Inflammatory macrophage treated with lipopolysaccharide for 4 hours (primary cell): ENCODE data around the gene PKIG.
A peak's percentile ranks its signal among the peaks of the same experiment; 100 is the strongest.
"Not testable (repeated sequence)": the region's sequence is repeated elsewhere in the genome, so short reads cannot be mapped to it uniquely, and the experiment has no call there.

ENCODE experiments used
- DNase-seq: peaks from one replicate; pipeline ENCODE4 v3.0.0-alpha.2; 2020

Gene PKIG

DNA sequence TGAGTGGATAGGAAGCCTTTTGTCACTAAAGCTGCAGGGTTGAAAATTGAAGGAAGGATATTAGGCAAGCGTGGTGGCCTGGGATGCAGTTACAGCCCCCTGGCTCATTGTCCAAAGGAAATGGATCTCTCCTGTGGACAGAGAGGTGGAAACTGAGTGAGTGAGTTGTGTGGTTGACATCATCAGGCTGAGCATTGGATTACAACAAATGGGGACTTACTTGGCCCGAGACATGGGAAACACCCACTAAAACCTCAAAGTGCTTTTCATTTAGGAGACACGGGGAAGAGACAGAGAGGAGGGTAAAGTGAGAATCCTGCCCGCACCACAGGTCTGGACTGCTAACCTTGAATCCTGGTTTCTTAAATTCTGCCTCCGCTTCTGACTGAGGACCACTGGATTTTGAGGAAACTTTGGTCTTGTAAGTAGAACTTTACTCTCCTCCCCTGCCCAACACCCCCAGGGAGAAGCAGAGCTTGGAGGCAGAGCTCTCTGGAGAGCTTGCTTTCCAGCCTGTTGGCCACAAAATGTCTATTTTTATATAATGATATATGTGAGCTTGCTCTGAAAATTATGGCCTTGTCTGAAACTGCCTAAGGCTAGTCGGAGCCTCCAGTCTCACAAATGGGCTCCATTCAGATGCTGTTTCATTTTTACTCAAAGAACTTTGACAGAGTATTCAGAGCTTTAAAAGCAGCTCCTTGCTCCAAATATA, at the start of gene PKIG:
Gene PKIG, plus strand, starts transcription at position 269 of the 715 bp plus-strand sequence. CDS start 31,978 bp downstream, outside the sequence.
- peak; percentile 84 for DNase-seq

DNA sequence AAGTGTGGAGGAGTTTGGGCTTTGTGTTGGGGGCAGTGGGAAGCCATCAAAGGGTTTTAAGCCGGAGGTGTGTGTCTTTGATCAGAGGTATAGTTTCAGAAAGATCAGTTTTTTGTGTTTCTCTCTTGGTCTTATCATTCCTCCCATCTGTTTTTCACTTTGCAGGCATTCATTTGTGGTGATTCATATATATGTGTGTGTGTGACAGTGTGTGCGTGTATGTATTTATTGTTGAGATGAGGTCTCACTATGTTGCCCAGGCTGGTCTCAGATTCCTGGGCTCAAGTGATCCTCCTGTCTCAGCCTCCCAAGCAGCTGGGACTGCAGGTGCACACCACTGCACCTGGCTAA, 49.4 kb upstream of the PKIG start:
- no peak for DNase-seq

DNA sequence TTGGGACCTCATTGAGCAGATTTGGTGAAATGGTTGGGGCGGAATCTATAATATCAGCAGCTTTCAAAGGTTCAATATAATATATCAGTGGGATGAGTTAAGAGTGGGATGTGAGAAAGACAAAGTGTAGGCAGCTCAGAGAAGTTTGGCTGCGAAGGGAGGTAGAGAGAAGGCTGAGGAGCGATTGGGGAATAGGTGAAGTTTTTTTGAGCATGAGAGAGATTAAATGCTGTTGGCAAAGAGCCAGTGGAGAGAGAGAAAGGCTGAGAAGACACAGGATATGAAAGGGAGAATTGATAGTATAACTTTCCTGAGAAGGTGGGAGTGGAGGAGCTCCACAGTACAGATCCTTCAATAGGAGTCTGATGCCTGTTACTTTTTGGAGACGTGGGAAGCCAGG, 48.5 kb upstream of the PKIG start:
- DNase-seq = no peak

DNA sequence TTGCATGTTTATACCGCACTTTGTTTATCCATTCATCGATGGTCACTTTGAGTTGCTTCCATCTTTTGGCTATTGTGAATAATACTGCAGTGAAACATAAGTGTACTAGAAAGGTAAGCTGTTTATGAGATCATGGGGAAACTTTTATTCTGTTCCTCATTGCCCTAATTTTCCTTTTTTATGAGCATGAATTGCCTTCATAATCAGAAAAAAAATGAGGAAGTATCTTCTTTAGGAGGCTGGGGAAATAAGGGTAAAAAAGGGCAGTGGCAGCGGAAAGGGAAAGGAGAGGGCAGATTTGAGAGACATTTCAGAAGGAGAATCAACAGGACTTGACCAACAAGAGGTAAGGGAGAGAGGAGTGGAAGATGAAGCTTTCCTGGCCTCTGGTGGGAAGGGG, 46.2 kb upstream of the PKIG start:
- peak; percentile 54 for DNase-seq

DNA sequence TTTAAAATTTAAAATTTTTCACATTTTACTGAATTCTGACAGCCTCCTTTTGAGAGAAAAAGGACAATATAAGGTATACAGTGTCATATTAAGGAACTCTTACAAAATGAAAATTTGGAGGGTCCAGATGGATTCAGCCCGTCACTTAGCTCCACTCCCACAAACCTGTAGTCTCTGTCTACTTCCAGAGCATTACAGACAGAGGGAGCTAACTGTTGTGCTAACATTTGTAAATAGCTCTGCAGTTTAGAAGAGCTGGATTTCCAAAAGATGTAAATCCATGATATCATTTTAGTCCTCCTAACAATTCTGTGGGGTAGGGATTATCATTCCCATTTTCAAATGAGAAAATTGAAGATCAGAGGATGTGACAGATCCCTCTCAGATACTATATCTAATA, 44.4 kb upstream of the PKIG start:
- no peak for DNase-seq

DNA sequence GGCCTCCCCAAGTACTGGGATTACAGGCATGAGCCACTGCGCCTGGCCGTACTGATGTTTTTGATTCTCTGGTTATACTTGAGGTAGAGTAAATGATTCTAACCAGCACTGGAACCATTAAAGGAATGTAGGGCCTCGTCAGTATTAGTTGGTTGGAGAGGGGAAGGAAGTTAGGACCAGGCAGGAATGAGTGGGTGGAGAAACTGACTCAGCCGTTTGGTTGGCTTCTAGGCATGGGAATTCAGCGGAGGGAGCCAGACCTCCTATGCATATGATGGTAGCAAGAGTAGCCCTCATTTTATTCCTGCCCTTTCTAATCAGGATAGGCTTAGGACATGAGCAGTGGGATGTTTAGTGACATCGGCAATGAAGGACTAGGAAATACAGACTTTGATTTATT, 41.5 kb upstream of the PKIG start:
- peak; percentile 60 for DNase-seq

DNA sequence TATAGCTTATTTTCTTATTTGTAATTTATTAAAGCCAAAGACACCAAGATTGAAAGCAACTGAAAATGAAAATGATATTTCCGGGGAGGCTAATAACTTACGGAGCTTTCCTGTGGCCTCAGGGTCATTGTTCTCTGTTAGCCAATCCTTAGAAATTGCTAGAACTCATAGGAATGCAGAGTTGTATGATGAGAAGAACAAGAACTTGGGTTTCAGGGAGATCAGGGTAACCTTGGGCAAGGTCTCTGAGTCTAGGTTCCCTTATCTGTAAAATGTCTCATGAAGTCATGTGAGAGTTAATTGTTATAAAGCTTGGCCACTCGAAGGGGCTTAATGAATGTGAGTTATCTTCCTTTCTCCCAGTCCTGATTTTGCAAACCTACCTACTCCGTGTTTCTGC, 40.4 kb upstream of the PKIG start:
- no peak for DNase-seq

DNA sequence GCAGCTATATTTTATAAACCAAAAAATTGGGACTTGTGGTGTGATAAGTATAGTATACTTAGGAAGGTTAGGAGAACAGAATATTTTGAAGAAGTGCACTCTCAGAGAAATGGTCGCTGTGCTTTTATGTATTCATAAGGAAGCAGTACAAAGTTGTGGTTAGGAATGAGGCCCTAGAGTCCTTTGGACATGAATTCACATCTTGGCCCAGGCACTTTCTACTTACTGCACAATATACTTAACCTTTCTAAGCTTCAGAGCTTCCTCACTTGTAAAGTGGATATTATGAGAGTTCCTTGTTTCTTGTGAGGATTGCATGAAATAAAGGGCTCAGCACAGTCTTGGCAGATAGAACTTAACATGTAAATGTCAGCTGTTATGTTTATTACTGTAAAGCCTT, 39.5 kb upstream of the PKIG start:
- DNase-seq = peak; percentile 7

DNA sequence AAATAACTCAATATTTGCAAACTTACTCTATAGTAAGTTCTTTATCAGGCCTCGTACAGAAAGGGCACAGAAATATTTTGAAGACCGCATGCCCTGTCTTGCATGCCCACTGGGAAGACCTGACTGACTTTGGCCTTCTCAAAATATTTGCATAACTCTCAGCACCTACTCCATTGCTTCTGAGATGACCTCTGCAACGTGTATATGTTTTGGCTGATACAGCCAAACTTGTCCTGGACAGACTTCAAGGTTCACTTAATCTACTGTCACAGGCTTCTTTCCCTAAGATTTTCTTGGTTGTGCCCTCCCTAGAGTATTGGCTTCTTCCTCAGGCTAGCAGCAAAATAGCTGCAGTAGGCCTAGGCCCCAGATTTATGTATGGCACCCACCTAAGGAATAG, 39.0 kb upstream of the PKIG start:
- no peak for DNase-seq

DNA sequence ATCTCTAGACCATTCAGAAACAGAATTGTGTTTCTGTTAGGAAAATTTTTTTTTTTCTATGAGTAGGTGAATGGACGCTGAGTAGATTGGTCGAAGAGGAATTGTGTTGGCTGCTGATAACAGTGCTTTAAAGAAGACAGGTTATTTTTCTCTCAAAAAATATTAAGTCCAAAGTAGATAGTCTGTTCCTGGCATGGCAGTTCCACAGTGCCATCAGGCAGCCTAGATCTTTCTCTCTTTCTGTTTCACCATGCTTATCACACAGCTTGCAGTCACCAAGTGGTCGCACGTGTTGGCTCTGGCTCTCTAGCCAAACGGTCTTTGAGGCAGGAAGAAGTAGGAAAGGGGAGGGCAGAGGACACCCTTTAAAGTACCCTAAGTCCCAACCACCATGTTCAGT, 38.1 kb upstream of the PKIG start:
- DNase-seq = no peak

DNA sequence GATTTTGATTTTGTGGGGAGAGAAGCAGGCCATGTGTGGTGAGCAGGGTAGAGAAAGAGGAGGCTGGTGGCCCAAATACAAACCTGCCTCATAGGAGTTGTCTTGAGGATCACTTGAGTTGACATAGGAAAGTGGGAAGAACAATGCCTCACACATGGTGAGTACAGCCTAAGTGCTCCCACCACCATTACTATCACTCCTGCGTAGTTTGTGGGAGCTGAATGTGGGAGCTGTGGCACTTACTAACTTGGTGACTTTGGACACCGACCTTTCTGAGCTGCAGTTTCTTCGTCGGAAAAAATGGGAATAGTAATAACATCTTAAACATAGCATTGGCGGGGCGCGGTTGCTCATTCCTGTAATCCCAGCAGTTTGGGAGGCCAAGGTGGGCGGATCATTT, 35.0 kb upstream of the PKIG start:
- no peak for DNase-seq

DNA sequence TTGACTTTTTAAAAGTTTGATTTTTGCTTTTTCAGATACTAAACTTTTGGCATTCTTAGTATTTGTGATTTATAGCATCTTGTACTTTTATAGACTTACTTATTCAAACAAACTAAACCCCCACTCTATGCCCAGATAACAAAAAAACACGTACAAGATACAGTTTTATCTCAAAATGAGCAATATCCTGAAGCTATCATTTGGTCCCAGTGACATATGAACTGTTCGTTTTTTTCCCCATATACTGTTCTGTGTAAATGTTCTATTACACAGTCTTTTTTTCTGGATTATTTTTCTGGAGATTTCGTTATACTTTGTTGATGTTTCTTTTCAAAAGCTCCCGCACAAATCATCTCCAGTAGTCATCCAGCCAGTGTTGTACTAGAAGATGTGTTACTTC, 33.3 kb upstream of the PKIG start:
- no peak for DNase-seq

DNA sequence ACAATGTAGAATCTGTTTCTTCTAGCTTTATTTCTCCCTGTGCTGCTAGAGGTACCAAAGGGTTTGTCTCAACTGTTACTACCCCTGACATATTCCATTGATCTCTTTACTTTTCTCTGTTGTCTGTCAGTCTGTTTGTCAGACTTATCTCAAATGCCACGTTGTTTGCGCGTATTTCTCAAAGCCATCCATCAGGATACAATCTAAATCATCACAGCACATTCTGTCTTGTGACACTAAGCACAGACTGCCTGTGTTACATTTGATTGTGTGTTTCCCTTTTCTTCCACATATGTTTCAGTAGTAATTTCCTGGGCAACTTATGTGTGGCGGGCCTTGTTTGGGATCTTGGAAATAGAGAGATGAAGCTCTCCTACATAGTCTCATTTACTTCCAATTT, 30.3 kb upstream of the PKIG start:
- DNase-seq = no peak

DNA sequence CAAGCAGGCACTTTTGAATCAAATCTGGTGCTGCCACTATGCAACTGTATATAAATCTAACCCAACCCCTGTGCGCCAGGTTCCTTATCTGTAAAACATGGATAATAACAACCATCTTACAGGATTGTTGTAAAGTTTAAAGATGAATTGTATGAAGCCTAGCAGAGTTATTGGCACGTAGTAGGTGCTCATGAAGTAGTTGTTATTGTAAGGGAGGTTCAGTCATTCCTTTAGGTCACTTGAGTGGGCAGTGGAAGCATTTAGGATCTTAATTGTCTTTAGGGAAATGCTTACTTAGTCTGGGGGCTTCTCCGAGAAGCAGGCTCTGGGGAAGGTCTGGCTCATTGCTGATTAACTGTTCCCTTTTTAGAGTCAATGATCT, 29.8 kb upstream of the PKIG start:
- DNase-seq = no peak

DNA sequence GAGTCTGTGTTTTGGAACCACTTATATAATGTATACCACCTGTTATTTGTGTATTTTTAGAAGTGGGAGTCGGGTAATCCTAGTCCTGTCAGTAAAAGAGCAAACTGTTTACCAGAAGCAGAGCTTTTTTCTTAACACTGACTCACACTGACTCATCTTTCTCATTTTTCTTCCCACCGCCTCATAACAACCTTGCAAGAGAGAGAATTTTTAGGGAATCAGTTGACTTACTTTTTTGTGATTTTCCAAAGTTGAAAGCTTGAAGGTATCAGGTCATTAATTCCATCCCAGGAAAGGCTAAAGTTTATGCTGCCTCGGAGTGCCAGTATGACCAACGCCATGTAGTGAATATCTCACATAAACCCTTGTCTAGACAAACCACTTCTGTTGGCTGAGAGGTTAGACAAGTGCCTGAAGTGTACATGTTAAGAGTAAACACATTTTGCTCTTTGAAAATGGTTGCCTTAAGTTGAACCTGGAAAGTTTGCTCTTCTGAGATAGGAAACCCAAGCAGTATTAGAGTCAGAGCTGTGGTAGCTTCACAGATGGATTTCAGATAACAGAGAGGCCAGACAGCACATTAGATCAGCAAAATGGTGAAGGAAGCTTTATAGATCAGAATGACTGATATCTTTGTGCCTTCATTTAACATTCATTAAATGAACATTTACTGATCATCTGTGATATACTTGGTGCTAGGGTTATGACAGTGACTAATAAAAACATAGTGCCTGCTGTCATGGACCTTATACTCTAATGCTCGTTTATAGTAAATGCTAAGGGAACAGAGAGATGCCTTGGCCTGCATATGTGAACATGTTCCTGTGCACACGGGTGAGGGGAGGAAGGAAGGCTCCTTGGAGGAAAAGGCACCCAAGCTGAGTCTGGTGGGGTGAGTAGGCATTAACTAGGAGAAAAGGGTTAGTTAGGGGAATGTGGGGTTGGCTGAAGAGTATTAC, 29.1 kb upstream of the PKIG start:
- DNase-seq = no peak

DNA sequence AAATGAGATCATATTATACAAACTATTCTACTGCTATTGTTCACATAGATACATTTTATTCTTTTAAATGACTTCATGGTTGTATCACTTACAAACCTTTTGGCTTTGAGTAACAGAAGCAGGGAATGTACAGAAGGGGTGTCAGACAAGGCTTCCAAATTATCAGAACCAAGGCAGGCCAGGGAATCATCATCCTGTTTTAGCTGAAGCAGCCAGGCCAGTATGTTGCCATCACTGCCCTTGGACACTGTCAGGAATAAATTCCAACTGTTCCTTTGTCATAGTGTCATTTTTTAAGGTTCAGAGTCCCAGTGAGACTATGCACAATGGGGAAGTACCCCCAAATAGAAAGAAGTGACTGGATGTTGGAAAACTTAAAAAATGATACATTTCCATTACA, 23.1 kb upstream of the PKIG start:
- DNase-seq = no peak

DNA sequence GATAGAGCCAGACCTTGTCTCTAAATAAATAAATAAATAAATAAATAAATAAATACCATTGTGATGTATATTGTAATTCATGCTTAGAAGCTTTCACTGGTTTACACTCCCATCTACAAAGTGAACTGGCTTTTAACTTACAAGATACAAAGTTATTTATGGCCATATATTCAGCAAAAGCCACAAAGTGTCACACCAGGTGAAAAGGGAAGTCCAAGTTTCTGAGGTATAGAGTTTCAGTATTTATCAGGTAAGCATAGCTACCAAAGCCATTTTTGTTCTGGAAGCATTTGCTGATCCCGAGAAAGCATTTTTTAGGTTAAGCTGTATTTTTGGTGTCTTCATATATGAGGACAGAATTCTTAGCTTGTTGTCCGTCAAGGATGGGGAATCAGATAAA, 22.1 kb upstream of the PKIG start:
- DNase-seq = no peak

DNA sequence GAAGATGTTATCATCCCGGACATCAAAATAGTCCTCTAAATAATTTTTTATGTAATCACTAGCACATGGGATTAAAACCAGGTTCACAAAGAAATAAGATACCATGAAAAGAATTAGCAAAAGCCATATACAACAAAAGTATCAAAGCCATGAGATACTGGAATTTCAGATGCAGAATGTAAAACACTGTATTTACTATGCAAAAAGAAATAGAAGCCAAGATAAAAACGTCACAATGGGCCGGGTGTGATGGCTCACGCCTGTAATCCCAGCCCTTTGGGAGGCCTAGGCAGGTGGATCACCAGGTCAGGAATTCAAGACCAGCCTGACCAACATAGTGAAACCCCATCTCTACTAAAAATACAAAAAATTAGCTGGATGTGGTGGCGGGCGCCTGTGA, 21.6 kb upstream of the PKIG start:
- not testable (repeated sequence) for DNase-seq

DNA sequence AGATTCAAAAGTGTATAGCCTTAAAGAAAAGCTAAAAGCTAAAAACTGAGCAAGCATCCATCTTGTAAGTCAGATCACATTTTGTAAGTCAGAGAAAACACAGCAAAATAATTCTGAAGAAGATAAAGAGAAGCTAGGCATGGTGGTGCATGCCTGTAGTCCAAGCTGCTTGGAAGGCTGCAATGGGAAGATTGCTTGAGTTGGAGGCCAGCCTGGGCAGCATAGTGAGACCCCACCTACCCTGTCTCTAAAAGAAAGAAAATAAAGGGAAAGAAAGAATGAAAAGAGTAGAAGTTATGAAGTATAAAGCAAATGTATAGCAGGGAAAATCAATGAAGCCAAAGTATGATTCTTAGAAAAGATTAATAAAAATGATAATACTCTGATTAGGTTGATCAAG, 20.5 kb upstream of the PKIG start:
- no peak for DNase-seq

DNA sequence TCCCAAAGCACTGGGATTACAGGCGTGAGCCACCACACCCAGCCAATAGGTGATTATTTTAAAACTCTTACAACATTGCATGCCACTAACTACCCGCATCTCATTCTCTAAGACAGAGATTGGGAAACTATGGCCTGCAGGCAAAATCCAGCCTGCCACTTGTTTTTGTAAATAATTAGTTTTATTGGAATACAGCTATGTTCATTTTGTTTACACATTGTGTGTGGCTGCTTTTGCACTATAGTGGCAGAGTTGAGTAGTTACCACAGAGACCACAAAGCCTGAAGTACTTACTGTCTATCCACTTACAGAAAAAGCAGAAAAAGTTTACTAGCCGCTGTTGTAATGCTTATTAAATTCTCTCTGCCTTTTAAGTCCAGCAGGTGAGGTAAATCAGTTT, 16.4 kb upstream of the PKIG start:
- no peak for DNase-seq

DNA sequence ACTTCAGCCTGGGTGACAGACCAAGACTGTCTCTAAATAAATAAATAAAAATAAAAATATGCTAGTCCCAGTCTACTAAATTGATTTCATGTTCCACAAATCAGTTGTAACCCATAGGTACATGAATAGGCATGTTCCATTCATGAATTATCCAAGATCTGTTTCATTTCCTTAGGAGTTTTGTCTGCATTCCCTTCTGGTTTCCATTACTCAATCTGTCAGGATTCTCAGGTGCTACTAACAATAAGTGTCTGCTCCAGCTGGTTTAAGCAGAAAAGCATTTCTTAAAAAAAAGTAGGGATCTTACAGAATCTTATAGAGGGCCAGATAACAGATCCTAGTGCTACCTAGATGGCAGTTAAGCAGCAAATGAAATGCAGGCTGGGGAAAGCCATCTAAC, 15.6 kb upstream of the PKIG start:
- DNase-seq = no peak

DNA sequence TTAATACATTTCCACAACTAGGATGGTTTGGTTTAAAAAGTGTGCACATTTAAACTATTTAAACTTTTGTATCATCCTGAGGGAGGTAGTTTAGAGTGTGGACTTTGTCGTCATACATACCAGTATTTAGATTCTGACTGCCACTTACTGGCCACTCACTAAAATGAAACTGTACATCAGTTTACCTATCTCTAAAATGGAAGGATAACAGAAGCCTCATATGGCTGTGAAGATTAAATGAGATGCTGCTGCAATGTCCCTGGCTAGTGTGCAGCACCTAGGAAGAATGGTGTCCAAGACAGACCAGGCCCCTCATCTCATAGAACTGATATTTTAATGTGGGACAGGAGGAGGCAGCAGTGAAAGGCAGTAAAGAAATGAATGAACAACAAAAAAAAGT, 12.0 kb upstream of the PKIG start:
- DNase-seq = no peak

DNA sequence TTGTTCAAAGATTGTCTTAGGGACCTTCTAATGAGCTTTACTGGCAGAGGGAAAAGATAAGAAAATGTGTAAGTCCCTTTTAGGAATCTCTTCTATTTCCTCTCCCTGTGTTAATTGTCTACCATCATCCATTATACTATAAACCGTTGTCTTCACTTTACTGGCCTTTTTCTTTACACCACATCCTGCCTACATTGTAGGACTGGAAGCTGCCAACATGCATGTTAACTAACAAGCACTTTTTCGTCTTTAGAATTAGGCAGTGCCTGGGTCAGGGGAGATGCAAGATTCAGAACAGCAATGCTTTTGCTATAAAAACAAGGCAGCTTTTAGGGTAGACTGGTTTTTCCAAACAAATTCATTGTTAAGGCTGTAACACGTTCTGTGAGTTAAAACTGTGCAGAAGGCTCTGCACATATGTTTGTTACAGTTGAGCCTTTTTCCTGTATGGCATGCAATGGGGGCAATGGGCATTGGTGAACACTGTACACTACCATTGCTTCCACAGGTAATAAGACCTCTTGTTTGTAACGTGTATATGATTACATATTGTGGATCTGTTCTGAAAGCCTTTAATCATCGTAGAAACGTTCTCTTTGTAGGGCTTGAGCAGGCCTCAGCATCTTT, 10.9 kb upstream of the PKIG start:
- DNase-seq = no peak
